ENCODE measurements around the gene SNAP25.

SNAP25 gene

GRCh38 chr20:10316582-10316981 lies 98.0 kb downstream of the SNAP25 start:
- Mint-ChIP-seq H3K27ac (no peak overlapping the region), H3K4me3 (no peak overlapping the region), H3K36me3 (ENCODE audit: low read depth) (no peaks in the 10 kb centered on the region), H3K9me3 (peaks cover 2% of the 10 kb centered on the region), H3K4me1 (peaks cover 17% of the 10 kb centered on the region), H3K27me3 (ENCODE audit: low read depth) (no peaks in the 10 kb centered on the region)
- no peak for TF ChIP-seq CTCF (IDR thresholded peaks at IDR 0.05; ENCODE audit: unreplicated experiment in 3 of 3)

DNA sequence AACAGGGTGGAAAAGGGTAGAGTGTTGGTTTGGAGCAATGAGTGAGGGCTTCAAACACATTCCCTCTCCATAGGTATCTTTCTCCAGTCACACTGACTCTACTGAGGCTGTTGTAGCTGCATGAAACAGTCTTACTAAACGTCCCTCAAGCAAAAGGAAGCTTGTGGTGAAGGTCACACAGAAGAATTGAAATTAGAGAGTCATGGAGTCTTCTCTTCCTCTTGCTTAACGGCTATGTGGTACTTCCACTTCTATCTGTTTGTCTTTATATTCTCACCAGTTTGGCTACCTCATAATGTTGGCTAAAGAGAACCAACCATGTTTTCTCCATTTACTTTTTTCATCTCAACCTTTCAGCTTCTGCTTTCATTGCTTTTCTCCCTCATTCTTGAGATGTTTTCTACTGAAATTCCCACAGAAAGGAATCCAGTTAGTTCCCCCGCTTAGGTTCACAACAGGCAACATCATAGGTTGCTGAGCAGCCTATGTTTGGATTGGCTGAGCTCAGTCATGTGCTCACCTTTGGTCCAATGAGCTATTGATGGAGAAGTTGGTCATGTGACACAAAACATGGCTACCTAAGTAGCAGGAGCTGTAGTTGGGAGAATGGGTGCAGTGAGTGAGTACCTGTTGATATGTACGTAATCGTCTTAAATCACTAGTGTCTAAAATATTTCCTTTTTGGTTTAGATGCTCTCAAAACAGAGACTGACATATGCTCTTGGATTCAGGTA lies 99.8 kb downstream of the SNAP25 start:
- no peak for TF ChIP-seq CTCF (IDR thresholded peaks at IDR 0.05; ENCODE audit: unreplicated experiment in 3 of 3)
- H3K27ac Mint-ChIP-seq: no peak overlapping the region
- no peaks in the 10 kb centered on the region for H3K27me3 Mint-ChIP-seq (ENCODE audit: low read depth)

GRCh38 chr20:10319855-10320254 lies 101.2 kb downstream of the SNAP25 start:
- no peak for TF ChIP-seq CTCF (IDR thresholded peaks at IDR 0.05; ENCODE audit: unreplicated experiment in 3 of 3)
- peaks cover 7% of the 10 kb centered on the region for H3K27me3 Mint-ChIP-seq (ENCODE audit: low read depth)
- peaks cover 18% of the 10 kb centered on the region for H3K4me1 Mint-ChIP-seq
- no peak overlapping the region for H3K27ac Mint-ChIP-seq
- no peak overlapping the region for H3K4me3 Mint-ChIP-seq
- peaks cover 4% of the 10 kb centered on the region for H3K9me3 Mint-ChIP-seq
- no peaks in the 10 kb centered on the region for H3K36me3 Mint-ChIP-seq (ENCODE audit: low read depth)

More for the DNA sequence above, 99.8 kb downstream of the SNAP25 start:
- H3K4me1 Mint-ChIP-seq: peaks cover 20% of the 10 kb centered on the region
- H3K36me3 Mint-ChIP-seq (ENCODE audit: low read depth): no peaks in the 10 kb centered on the region
- H3K9me3 Mint-ChIP-seq: peaks cover 4% of the 10 kb centered on the region
- no peak overlapping the region for H3K4me3 Mint-ChIP-seq

DNA sequence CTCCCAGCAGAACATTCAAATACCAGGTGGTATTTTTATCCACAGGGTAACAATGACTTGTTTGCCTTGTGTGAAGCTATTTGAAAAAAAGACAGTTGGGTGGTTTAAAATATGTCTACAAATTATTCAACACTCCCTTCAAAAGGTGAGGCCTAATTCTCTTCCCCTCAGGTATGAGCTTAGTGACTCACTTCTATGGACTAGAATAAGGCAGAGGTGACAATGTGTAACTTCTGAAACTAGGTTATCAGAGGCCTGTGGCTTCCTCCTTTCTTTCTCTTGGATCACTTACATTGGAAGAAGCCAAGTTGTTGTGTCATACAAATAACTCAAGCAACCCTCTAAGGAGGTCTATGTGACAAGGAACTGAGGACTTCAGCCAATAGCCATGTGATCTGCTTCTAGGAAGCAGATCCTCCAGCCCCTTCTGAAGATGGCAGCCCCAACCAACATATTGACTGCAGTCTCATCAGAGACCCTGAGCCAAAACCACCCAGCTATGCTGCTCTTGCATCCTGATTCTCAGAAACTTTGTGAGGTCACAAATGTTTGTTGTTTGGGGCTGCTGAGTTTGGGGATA lies 102.6 kb downstream of the SNAP25 start:
- TF ChIP-seq CTCF (IDR thresholded peaks at IDR 0.05; ENCODE audit: unreplicated experiment in 3 of 3): no peak
- Mint-ChIP-seq H3K4me1 (peaks cover 17% of the 10 kb centered on the region), H3K4me3 (no peak overlapping the region), H3K36me3 (ENCODE audit: low read depth) (no peaks in the 10 kb centered on the region), H3K27ac (no peak overlapping the region), H3K27me3 (ENCODE audit: low read depth) (peaks cover 7% of the 10 kb centered on the region), H3K9me3 (peaks cover 2% of the 10 kb centered on the region)

DNA sequence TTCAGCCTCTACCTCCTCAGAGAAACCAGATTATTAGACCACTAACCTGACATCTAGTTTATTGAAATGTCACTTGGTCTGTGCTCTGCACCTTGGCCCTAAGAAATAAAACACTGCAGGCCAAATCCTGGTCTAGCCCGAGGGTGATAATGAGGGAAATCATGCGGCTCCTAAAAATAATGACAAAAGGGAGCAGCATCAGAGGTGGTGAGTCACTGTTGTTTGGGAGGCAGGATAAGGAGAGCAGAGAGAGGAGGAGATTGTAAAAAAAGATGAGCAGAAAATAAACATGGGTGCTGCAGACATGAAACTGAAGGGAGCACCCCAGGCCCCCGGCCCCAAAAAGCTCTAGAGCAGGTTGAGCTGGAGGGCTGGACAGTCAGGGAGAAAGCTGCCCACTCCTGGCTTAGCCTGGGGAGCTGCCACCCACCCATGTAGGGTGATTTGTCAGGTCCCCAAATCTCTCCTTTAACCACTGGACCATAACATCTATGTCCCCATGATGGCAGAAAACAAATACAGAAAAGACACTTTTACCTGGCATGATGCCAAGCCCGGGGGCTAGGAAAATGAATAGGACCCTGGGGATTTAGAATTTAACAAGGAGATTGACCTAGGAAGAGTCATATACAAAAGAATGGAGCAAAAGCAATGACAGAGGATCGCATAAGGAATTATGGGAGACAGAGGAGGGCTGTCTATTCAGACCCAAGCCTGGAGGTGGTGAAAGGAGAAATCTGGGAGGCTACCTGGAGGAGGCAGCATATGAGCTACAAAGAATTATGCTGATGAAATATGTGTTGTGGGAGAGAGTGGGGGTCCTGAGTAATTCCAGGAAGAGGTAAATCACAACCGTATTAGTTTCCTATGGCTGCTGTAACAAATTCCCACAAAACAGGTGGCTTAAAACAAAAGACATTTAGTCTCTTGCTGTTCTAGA lies 103.7 kb downstream of the SNAP25 start:
- H3K4me1 Mint-ChIP-seq: peaks cover 24% of the 10 kb centered on the region
- no peak for TF ChIP-seq CTCF (IDR thresholded peaks at IDR 0.05; ENCODE audit: unreplicated experiment in 3 of 3)
- peaks cover 7% of the 10 kb centered on the region for H3K27me3 Mint-ChIP-seq (ENCODE audit: low read depth)
- peaks cover 2% of the 10 kb centered on the region for H3K9me3 Mint-ChIP-seq
- no peak overlapping the region for H3K4me3 Mint-ChIP-seq
- H3K36me3 Mint-ChIP-seq (ENCODE audit: low read depth): no peaks in the 10 kb centered on the region
- no peak overlapping the region for H3K27ac Mint-ChIP-seq

Measured in nephron (organoid).